Neural progenitor cell (in vitro differentiated cells): ENCODE data around the gene COG4.
"Not testable (repeated sequence)": the region's sequence is repeated elsewhere in the genome, so short reads cannot be mapped to it uniquely, and the experiment has no call there.

ENCODE experiments used
- CTCF ChIP-seq: fragments of 200-600 bp; sonication (generic); IDR thresholded peaks from 2 replicates; pipeline ENCODE4 v1.5.1; 2017; ENCODE audit warnings: antibody characterized with exemption, mild to moderate bottlenecking
- EZH2 ChIP-seq: fragments of 200-600 bp; sonication (generic); IDR thresholded peaks from 2 replicates; pipeline ENCODE4 v1.6.1; 2017; ENCODE audit warnings: antibody characterized with exemption, mild to moderate bottlenecking, moderate library complexity
- EZH2phosphoT487 ChIP-seq: fragments of 200-600 bp; sonication (generic); IDR thresholded peaks from 2 replicates; pipeline ENCODE4 v1.6.1; 2017; ENCODE audit warnings: antibody characterized with exemption

GRCh38 chr16:70529954-70530353 lies 6.6 kb upstream of the COG4 start:
- TF ChIP-seq EZH2, CTCF, EZH2phosphoT487: not testable (repeated sequence)
